Measurements from ENCODE around the gene FTCDNL1.

Gene FTCDNL1

GRCh38 chr2:199742884-199743283 lies 108.1 kb downstream of the FTCDNL1 start:
- DNase-seq (ENCODE audit: low read depth) = no peak

- no peak for DNase-seq (ENCODE audit: low read depth)
These were observed 110.9 kb downstream of the FTCDNL1 start for GRCh38 chr2:199740111-199740428.

GRCh38 chr2:199739413-199740110 lies 111.4 kb downstream of the FTCDNL1 start:
- DNase-seq (ENCODE audit: low read depth) = peak; percentile 8

- no peak for DNase-seq (ENCODE audit: low read depth)
These were observed 112.1 kb downstream of the FTCDNL1 start for GRCh38 chr2:199738727-199739412.

GRCh38 chr2:199734651-199735050 lies 116.3 kb downstream of the FTCDNL1 start:
- no peak for DNase-seq (ENCODE audit: low read depth)

- no peak for DNase-seq (ENCODE audit: low read depth)
These were observed 117.0 kb downstream of the FTCDNL1 start for GRCh38 chr2:199734011-199734410.

- no peak for DNase-seq (ENCODE audit: low read depth)
These were observed 123.2 kb downstream of the FTCDNL1 start for GRCh38 chr2:199727801-199728200.

GRCh38 chr2:199727306-199727705 lies 123.7 kb downstream of the FTCDNL1 start:
- DNase-seq (ENCODE audit: low read depth) = no peak

- DNase-seq (ENCODE audit: low read depth) = no peak
These were observed 132.9 kb downstream of the FTCDNL1 start for GRCh38 chr2:199718074-199718473.

- DNase-seq (ENCODE audit: low read depth) = no peak
These were observed 133.4 kb downstream of the FTCDNL1 start for GRCh38 chr2:199717587-199717907.

GRCh38 chr2:199716807-199717586 lies 134.0 kb downstream of the FTCDNL1 start:
- no peak for DNase-seq (ENCODE audit: low read depth)

GRCh38 chr2:199713746-199714145 lies 137.2 kb downstream of the FTCDNL1 start:
- DNase-seq (ENCODE audit: low read depth) = no peak

GRCh38 chr2:199710551-199710950 lies 140.4 kb downstream of the FTCDNL1 start:
- DNase-seq (ENCODE audit: low read depth) = no peak

Data from stimulated activated CD8-positive, alpha-beta memory T cell treated with anti-CD3 and anti-CD28 coated beads, Interleukin-12 subunit alpha, Interleukin-12 subunit beta, amount 100 ng/mL, for 4 hours (primary cell).